ENCODE results near the gene GSC2.

Gene GSC2

GRCh38 chr22:19177164-19178064 is 27.3 kb upstream of the GSC2 start:
- no peak for DNase-seq (ENCODE audit: low read depth)
- peak overlapping the region; percentile 70 for H3K4me3 ChIP-seq (ENCODE audit: low read depth, low read length)
- TF ChIP-seq CTCF (IDR thresholded peaks at IDR 0.05; ENCODE audit: control insufficient read depth, extremely low read depth, insufficient read depth): no peak

DNA sequence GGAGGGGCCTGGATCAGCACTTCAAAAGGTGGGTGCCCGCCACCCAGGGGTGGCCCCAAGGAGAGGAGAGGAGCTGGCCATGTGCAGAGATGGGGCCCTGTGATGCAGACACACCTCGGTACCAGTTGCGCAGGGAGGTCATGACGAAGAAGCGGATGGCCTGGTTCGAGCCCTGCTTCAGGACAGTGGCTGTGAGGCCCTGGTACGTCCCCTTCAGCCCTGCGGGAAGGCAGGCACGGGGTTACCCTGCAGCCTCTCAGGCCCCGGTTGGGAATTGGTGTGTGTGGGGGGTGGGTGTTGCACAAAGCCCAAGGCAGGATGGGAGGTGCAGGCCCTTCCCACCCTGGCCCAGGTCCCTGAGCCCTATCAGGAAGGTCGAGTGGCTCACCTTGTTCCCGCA is 26.6 kb upstream of the GSC2 start:
- H3K4me3 ChIP-seq (ENCODE audit: low read depth, low read length): peak overlapping the region; percentile 70

GRCh38 chr22:19176175-19176643 is 26.1 kb upstream of the GSC2 start:
- no peak overlapping the region for H3K4me3 ChIP-seq (ENCODE audit: low read depth, low read length)
- DNase-seq (ENCODE audit: low read depth): no peak
- no peak for TF ChIP-seq CTCF (IDR thresholded peaks at IDR 0.05; ENCODE audit: control insufficient read depth, extremely low read depth, insufficient read depth)

More for the DNA sequence above, 26.6 kb upstream of the GSC2 start:
- DNase-seq (ENCODE audit: low read depth): no peak
- TF ChIP-seq CTCF (IDR thresholded peaks at IDR 0.05; ENCODE audit: control insufficient read depth, extremely low read depth, insufficient read depth): no peak

GRCh38 chr22:19175602-19176174 is 25.6 kb upstream of the GSC2 start:
- no peak overlapping the region for H3K4me3 ChIP-seq (ENCODE audit: low read depth, low read length)
- TF ChIP-seq CTCF (IDR thresholded peaks at IDR 0.05; ENCODE audit: control insufficient read depth, extremely low read depth, insufficient read depth): no peak
- no peak for DNase-seq (ENCODE audit: low read depth)

GRCh38 chr22:19175026-19175601 is 25.0 kb upstream of the GSC2 start:
- no peak for TF ChIP-seq CTCF (IDR thresholded peaks at IDR 0.05; ENCODE audit: control insufficient read depth, extremely low read depth, insufficient read depth)
- no peak for DNase-seq (ENCODE audit: low read depth)
- H3K4me3 ChIP-seq (ENCODE audit: low read depth, low read length): no peak overlapping the region

DNA sequence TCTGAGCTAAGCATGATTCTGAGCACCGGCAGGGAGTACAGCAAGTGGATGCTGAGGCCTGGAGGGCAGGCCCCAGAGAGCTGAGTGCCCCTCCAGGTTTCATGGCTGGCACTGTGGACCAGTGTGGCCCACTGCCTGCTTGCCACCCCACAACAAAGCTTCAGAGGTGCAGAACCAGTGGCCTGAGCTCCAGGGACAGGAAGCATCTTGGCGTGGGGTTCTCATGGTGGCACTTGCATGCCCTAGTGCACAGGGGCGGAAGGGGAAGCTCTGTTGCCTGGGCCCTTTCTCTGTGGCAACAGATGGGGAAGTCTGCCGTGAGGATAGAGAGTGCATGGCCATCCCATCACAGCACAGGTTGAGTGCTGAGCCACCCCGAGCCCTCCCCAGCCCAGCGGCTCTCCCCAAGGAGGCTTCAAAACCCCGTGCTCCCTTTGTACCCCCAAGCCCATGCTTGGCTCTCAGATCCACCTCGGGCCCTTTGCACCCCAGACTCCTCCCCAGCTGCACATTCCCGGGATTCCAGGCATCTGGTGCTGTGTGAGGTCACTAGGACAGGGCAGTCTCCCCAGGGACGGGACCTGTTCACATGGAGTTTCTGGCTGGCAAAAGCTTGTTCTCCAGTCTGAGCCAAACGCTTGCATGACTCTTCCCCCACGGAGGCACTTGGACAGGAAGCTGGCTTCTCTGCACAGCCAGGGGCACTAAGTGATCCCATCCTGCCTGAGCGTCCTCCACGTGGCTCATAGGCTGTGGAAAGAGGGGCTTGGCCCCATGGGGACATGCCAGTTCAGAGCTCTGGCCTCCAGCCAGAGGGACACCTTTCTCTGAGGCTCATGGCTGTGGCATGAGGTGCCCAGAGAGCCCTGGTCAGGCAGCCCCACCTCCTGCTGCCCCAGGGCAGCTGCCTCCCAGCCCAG is 24.3 kb upstream of the GSC2 start:
- no peak for TF ChIP-seq CTCF (IDR thresholded peaks at IDR 0.05; ENCODE audit: control insufficient read depth, extremely low read depth, insufficient read depth)
- H3K4me3 ChIP-seq (ENCODE audit: low read depth, low read length): no peak overlapping the region
- no peak for DNase-seq (ENCODE audit: low read depth)

Measured in LNCaP clone FGC (cell line).